ENCODE measurements around the gene GABRR2.
A peak's percentile ranks its signal among the peaks of the same experiment; 100 is the strongest.
"Not testable (repeated sequence)": the region's sequence is repeated elsewhere in the genome, so short reads cannot be mapped to it uniquely, and the experiment has no call there.

The GABRR2 gene

DNA sequence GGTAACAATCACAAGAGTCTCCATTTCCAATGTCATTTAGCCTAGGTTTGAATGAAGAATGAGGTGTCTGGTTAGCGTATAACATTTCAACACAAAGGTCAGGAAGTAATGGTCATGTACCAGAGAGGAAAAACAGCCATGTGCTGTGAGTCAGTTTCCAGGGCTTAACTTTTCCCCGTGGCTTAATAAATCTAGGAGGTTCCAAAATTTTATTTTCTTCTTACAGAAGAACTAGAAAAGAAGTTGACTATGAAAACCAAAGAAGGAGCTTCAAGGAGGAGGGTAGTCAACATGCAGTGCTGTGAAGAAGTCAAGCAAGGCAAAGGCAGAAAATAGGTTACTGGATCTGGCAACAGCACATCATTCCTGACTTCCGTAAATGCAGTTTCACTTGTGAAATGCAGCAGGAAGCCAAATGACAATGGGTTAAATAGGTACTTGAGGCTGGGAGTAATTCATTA, 8.4 kb upstream of the GABRR2 start:
- DNase-seq (ENCODE audit: low spot score) = no peak

DNA sequence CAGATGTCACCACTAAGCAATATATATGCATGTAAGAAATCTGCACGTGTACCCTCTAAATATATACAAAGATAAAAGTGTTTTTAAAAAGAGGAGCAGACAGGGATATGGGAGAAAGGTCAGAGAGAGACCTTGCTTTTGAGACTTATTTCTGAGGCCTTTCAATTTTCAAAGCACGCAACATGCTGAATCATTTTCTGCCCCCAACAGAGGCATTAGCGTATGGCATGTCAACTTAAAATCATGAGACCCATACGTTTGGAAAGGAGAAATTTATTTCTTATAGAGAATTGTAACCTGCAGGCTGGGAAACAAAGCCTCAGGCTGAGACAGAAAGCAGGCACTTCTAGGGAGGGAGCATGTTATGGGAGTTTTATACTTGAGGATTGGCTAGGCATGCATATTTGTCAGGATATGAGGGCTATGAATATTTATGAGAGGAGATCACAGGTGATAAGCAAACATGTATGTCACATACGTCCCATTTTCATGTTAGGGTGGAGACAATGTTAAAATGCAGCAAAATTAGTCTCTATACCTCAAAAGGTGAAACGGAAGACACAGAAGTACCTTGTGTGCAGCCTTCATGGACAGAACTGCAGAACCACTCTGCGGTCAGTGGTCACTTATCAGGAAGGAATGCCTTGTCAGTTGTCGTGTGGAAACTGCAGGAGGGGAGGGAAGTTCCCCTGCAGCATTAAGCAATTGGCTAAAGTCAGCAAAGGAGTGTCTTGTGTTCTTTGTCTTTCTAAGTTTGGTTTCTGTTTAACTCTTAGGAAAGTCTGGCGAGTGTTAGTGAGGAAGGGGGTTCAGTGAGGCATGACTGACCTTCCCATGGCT, 6.3 kb upstream of the GABRR2 start:
- DNase-seq (ENCODE audit: low spot score) = no peak

DNA sequence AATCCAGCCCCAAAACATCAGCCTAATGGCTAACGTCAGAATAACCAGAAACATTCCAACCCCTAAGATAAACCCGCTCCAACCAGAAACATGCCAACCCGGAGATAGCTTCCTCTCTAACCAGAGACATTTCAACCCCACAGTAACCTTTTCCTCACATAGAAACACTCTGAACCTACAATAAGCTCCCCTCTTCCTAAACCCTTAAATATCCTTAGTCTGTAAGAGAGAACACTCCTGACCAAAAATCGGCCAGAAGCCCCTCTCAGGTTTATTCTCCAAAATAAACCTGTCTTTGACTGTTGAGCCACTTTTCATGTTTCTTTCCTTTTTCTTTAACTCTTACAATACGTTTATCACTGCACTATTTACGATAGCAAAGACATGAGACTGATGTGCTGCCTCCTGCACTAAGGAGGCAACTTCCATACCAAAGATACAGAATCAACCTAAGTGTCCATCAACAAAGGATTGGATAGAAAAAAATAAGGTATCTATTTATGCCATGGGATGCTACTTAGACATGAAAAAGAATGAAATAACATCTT, 5.0 kb upstream of the GABRR2 start:
- DNase-seq (ENCODE audit: low spot score) = no peak

DNA sequence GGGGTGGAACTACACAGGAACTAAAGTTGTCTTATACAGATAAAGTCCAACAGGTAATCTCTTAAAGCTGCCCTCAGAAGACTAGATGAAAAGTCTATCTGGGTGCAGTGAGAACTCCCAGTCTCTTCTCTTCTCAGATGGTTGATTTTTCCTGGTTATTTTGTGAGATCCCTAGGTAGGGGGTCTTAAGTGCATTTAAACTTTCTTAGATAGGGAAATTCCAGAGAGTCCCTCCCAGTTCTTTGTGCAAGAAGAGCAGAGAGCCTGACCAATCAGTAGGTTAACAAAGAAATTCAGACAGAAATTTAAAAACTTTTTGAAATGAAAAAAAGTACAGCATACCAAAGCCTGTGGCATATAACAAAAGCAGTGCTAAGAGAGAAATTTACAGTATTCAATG, 2.0 kb upstream of the GABRR2 start:
- no peak for DNase-seq (ENCODE audit: low spot score)

DNA sequence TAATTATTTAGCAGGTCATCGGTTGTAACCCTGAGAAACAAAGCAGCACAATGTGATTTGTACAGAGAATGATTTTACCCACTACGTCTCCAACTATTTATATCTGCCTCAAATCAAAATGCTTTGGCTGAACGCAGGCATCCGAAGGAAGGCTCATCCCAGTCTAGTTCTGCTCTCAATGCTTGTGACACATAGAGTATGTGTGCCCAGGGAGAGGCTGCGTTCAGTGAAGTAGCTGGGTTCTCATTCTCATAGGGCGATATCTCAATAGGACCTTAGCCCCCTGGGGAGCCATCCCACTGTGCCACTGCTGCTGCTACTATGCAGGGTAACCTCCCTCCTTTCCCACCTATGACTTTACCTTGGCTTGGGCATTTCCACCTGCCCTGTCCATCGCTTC, 407 bp downstream of the GABRR2 start:
- DNase-seq (ENCODE audit: low spot score) = no peak

DNA sequence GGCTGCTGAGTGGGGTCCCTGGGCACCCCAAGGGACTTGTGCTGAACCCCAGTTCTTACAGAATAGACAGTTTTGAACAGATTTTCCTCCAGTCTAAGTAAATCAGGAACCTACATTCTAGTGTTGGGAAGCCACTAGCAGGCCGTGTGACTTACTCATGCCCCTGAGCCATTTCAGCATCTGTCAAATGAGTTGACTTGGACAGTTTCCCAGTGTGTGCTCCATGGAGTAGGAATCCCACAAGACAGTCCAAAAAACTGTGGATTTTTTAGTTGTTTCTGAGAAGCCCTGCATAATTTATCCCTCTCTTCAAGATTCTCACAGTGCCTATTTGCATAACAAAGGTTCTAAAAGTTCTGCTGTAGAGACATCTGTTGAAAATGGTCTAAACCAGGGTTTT, 2.1 kb downstream of the GABRR2 start:
- no peak for DNase-seq (ENCODE audit: low spot score)

DNA sequence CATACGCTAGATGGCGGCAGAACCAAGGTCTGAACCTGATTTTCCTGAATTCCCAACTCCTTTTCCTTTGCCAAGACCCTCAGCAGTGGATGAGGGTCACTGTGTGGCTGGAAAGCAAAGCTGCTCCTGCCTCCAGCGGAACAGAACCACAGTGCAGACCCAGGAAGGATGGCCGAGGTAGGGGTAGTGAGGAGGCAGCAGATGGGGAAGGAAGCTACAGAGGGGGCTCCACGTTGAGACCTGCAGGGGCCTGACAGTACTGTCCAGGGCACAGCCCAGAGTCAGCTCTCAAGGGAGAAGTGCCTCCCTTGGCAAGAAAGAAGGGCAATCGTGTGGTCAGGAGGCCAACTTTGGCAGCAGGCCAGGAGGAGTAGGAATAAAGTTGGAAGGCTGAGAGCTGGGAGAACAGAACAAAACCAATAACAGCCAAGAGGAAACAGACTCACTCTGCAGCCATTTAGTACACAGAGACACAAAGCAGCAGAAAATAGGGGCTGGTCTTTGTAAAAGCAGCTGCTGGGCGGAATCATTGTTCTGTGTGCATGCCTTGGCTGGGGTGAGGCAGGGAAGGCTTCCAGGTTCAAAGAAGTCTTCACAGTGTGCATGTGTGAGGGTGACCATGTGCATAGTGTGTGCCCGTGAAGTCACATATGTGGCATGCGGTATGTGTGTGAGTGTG, 3.1 kb downstream of the GABRR2 start:
- DNase-seq (ENCODE audit: low spot score) = peak; percentile 67

DNA sequence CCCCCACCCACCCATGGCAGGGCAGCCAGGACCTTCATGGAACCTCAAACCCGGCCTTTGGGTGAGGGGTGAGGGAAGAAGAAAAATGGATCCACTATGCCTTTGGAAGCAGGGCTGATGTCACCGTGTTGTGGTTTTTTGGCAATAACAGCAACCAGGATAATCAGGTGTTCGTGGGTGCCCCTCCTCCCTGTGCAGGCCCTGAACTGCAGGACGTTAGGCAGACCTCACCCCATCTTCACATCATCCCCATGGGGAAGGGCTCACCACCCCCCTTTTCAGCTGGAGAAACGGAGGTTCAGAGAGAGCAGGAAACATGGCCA, 3.6 kb downstream of the GABRR2 start:
- no peak for DNase-seq (ENCODE audit: low spot score)

DNA sequence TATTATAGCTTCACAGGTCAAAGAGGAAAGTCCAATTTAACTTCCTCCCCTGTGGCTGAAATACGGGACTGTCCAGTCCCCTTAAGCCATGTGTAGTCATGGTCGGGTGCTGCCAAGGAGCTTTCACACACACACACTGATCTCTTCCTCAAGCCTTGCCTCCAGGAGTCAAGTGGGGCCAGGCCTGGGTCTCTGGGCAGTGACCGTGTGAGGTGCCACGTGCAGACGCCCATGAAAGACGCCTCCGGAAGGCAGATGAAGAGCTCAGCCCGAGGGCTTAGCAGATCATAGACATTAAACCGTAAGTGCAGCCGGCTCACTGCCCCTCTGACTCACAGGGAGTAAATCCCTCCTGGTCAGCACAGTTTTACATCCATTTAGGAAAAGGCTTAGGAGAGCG, 4.2 kb downstream of the GABRR2 start:
- no peak for DNase-seq (ENCODE audit: low spot score)

DNA sequence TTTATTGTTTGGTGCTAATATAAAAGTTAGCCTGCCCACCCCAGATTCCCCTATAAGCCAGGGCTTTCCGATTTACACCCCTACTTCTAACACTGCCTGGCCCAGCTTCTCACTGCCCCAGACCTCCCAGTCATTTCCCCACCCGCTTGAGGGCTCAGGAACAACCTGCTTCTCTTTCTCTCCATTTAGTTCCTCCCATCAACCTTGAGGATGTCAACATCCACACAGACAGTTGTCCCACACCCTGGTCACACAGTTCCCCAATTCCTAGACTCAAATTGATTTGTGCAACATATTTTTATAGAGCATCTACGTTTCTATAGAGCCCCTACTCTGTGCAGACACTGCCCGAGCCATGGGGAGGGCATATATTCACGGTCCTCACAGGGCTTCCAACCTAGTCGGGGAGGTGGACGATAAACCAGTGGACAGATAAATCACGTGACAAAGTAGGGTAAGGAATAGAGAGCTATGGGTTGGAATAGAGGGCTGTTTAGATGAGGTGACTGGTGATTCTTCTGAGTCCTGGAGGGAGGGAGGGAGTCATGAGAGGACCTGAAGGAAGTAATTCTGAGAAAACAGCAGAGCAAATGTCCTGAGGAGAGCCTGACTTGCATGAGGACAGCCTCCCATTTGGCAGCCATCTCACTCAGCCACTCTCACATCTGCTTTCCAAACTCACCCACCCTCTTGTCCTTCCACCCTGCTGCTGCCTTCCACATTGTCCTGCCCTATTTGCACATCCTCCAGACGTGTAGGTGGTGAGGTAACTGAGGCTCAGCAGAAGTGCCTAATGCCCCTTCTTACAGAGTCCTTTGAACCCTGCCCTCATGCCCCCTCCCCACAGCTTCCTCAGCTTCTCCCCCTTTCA, 6.3 kb downstream of the GABRR2 start:
- no peak for DNase-seq (ENCODE audit: low spot score)

DNA sequence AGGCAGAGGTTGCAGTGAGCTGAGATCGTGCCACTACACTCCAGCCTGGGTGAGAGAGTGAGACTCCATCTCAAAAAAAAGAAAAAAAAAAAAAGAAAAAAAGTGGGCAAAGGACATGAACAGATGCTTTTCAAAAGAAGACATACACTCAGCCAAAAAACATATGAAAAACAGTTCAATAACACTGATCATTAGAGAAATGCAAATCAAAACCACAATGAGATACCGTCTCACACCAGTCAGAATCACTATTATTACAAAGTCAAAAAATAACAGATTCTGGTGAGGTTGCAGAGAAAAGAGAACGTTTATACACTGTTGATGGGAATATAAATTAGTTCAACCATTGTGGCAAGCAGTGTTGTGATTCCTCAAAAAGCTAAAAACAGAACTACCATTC, 10.6 kb downstream of the GABRR2 start:
- DNase-seq (ENCODE audit: low spot score) = not testable (repeated sequence)

DNA sequence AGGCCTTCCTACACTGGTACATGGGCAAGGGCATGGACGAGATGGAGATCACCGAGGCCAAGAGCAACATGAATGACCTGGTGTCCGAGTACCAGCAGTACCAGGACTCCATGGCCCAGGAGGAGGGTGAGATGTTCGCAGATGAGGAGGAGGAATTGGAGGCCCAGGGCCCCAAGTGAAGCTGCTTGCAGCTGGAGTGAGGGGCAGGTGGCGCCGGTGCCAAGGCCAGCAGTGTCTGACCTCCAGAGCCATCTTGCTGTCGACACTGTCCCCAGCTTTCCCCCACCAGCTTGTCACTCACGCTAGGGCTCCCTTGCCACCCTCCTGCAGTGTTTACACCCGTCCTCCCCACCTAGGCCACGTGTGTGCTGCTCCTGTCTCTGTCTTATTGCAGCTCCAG, 12.2 kb downstream of the GABRR2 start:
- DNase-seq (ENCODE audit: low spot score) = no peak

DNA sequence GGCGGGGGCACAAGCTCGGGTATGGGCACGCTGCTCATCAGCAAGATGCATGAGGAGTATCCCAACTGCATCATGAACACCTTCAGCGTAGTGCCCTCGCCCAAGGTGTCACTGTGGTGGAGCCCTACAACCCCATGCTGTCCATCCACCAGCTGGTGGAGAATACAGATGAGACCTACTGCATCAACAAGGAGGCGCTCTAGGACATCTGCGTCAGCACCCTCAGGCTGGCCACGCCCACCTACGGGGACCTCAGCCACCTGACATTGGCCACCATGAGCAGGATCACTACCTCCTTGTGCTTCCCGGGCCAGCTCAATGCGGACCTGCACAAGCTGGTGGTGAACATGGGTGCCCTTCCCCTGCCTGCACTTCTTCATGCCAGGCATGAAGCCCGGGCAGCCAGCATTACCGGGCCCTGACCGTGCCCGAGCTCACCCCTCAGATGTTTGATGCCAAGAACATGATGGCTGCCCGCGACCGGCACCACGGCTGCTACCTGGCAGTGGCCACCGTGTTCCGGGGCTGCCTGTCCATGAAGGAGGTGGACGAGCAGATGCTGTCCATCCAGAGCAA, 12.8 kb downstream of the GABRR2 start:
- DNase-seq (ENCODE audit: low spot score) = no peak

DNA sequence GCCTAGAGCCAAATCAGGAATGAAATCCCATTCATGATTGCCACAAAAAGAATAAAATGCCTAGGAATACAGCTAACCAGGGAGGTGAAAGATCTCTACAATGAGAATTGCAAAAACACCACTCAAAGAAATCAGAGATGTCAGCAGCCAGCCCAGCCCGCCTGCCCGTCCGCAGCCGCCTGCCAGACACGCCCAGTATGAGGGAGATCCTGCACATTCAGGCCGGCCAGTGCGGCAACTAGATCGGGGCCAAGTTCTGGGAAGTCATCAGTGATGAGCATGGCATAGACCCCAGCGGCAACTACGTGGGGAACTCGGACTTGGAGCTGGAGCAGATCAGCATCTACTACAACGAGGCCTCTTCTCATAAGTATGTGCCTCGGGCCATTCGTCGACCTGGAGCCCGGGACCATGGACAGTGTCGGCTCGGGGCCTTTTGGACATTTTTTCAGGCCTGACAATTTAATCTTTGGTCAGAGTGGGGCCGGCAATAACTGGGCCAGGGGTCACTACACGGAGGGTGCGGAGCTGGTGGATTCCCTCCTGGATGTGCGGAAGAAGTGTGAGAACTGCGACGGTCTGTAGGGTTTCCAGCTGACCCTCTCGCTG, 13.4 kb downstream of the GABRR2 start:
- DNase-seq (ENCODE audit: low spot score) = no peak

DNA sequence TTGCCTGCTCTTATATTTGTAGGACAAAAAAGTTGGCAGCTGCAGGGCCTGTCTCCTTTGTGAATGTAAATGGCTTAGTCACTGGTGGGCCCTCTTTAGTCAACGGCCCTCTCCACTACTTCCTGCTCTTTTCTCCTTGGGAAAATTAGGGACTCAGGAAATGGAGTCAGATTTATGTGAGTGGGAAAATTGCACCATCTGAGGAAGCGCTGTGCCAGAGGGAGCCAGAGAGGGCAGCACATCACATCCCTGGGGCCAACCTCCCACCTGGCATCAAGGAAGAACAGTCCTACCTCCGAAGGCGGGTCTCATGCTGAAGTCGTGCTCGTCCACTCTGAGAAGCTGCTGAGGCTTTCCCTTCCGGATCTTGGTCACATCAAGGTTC, 15.6 kb downstream of the GABRR2 start:
- DNase-seq (ENCODE audit: low spot score) = peak; percentile 66

DNA sequence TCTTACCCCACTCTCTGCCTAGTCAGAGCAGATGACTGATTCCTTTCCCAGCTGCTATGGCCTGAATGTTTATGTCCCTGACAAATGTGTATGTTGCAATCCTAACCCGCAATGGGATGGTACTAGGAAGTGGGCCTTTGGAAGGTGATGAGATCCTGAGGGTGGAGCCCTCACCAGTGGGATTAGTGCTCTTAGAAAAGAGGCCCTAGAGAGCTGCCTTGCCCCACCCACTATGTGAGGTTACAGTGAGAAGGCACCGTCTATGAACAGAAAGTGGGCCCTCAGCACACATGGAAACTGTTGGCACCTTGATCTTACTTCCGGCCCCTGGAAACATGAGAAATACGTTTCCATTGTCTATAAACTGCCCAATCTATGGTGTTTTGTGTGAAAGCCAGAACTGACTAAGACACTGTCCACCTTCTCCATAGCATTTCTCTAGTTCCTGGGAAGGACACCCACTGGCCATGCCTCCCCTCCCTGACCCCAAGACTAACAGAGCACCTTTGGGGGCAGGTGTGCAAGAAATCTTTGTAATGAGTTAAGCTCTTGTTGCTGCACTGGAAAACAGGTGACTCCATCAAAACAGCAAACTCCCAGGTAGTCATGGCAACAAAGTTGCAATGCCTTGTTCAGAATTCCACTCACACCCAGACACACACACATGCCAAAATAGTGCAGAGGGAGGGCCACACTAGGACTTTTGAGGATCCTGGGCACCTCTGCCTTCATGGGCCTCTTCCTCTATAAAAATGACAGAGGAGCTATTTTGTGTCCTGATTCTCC, 16.2 kb downstream of the GABRR2 start:
- no peak for DNase-seq (ENCODE audit: low spot score)

DNA sequence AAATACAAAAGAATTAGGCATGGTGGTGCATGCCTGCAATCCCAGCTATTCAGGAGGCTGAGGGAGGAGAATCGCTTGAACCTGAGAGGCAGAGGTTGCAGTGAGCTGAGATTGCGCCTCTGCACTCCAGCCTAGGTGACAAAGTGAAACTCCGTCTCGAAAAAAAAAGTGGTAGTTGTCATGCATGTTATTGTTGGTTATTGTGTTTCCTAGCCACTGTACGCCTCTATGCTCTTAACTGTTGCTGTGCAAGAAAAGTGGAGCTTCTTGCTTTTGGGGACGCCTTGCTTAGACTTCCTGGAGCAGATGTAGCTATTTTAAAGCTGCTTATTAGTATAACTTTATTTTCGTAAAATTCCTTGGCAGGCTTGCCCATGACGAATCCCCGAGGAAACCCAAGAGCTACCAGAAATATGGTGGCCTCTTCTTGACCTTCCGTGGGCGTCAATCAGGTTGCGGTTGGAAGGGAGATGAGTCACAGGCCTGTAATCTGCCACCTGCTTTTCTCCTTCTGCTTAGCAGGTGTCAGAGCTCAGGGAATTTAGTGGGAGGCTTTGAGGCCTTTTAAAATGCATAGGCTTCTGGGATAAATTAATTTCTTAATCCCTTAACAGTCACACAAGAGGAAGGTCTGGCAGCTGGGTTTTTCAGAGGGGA, 17.3 kb downstream of the GABRR2 start:
- peak; percentile 42 for DNase-seq (ENCODE audit: low spot score)

DNA sequence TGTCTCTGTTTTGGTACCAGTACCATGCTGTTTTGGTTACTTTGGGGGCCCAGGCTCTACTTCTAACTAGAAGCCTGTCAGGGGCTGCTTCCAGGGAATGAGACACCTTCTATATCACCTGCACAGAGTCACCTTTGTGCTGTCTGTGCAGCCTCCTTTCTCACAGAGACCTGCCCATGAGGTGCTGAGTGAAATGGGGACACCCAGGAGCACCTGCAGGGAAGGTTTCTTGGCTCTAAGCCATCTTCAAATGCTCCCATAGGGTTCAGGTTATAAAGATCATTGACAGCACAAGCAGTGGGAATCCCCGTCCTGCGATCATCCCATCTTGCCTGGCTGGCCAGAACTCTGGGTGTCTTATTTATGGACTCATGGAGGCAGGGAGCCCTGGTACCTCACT, 19.1 kb downstream of the GABRR2 start:
- DNase-seq (ENCODE audit: low spot score) = no peak

DNA sequence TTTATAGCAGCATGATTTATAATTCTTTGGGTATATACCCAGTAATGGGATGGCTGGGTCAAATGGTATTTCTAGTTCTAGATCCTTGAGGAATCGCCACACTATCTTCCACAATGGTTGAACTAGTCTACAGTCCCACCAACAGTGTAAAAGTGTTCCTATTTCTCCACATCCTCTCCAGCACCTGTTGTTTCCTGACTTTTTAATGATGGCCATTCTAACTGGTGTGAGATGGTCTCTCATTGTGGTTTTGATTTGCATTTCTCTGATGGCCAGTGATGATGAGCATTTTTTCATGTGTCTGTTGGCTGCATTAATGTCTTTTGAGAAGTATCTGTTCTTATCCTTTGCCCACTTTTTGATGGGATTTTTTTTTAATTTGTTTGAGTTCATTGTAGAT, 20.0 kb downstream of the GABRR2 start:
- DNase-seq (ENCODE audit: low spot score) = not testable (repeated sequence)

DNA sequence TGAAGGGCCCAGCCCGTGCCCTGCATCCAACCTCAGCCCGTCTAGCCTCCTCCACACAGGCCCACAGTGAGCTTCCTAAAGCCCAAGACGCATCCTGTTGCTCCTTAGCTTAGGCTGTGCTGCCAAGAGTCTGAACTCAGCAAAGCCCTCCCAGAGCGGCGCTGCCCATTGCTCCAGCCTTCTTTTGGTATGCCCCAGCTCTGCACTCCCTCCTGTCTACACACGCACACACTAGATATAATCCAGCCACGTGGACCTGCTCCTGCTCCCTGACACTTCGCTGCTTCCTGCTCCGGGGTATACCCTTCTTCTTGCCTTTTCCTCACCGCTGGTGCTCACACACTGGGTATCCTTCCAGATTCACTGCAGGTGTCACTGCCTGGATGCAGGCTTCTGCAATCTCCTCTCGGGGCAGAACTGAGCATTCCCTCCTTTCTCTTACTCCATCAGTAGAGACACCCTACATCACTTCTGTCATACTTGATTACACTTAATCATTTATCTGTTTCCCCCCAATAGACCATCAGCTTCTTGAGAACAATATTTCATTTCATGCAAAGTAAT, 23.8 kb downstream of the GABRR2 start:
- DNase-seq (ENCODE audit: low spot score) = no peak

Measured in iPS-NIHi11 (cell line).